Measurements from ENCODE around the gene DPPA3.

GRCh38 chr12:7719946-7720730 lies 8.9 kb downstream of the DPPA3 start:
- TF ChIP-seq, protein P1, sequence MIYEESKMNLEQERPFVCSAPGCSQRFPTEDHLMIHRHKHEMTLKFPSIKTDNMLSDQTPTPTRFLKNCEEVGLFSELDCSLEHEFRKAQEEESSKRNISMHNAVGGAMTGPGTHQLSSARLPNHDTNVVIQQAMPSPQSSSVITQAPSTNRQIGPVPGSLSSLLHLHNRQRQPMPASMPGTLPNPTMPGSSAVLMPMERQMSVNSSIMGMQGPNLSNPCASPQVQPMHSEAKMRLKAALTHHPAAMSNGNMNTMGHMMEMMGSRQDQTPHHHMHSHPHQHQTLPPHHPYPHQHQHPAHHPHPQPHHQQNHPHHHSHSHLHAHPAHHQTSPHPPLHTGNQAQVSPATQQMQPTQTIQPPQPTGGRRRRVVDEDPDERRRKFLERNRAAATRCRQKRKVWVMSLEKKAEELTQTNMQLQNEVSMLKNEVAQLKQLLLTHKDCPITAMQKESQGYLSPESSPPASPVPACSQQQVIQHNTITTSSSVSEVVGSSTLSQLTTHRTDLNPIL (CRISPR knock-in tag; IDR thresholded peaks at IDR 0.05; ENCODE audit: low read depth), result no peak
- TF ChIP-seq TOX (CRISPR knock-in tag; IDR thresholded peaks at IDR 0.05; ENCODE audit: borderline replicate concordance), result no peak
- TF ChIP-seq CSDC2 (CRISPR knock-in tag; IDR thresholded peaks at IDR 0.05), result no peak

Data from SK-N-SH treated with all-trans-retinoic acid at 6 μM for 48 hours (cell line).